Liver (tissue), 9 donors: ENCODE results near the gene PPFIA2. TPM values are rescaled to one million over a fixed set of nuclear protein-coding genes. Genes with fewer than 3 reads are reported as not detected.

ENCODE experiments used
- DNase-seq: peaks from one replicate; pipeline ENCODE4 v3.0.0-alpha.2; 2017; ENCODE audit warnings: low spot score
- H3K27ac ChIP-seq, 2 donors: one replicate each; pipeline ENCODE4 v1.7.0; 2013; ENCODE audit warnings: inconsistent platforms in 2 of 2, low read length in 2 of 2, control low read depth in 1 of 2, low read depth in 1 of 2, mild to moderate bottlenecking in 1 of 2
- H3K27me3 ChIP-seq, 4 donors: one replicate each; pipeline versions ENCODE4 v1.6.1 to v1.7.0; 2013; ENCODE audit warnings: low read length in 3 of 4, inconsistent platforms in 1 of 4, mild to moderate bottlenecking in 1 of 4, moderate library complexity in 1 of 4; ENCODE audit not compliant: control insufficient read depth in 4 of 4, insufficient read depth in 4 of 4
- H3K36me3 ChIP-seq, 4 donors: one replicate each; pipeline versions ENCODE4 v1.6.1 to v1.7.0; 2013; ENCODE audit warnings: low read length in 3 of 4, mild to moderate bottlenecking in 3 of 4, low read depth in 1 of 4, moderate library complexity in 1 of 4; ENCODE audit not compliant: control insufficient read depth in 4 of 4, insufficient read depth in 3 of 4
- H3K4me1 ChIP-seq, 4 donors: one replicate each; pipeline versions ENCODE4 v1.6.1 to v1.7.0; 2013; ENCODE audit warnings: low read length in 3 of 4, mild to moderate bottlenecking in 3 of 4, moderate library complexity in 1 of 4; ENCODE audit not compliant: control insufficient read depth in 4 of 4, insufficient read depth in 4 of 4
- H3K4me3 ChIP-seq, 3 donors: one replicate each; pipeline versions ENCODE4 v1.6.1 to v1.7.0; 2013; ENCODE audit warnings: low read length in 3 of 3, control low read depth in 1 of 3, low read depth in 1 of 3, mild to moderate bottlenecking in 1 of 3
- H3K9ac ChIP-seq, 2 donors: one replicate each; pipeline ENCODE4 v1.7.0; 2013; ENCODE audit warnings: low read length in 2 of 2, mild to moderate bottlenecking in 2 of 2, moderate library complexity in 2 of 2, control low read depth in 1 of 2, low read depth in 1 of 2
- H3K9me3 ChIP-seq, 4 donors: one replicate each; pipeline versions ENCODE4 v1.6.1 to v1.7.0; 2013; ENCODE audit warnings: low read length in 3 of 4; ENCODE audit not compliant: control insufficient read depth in 4 of 4
- ATF3 ChIP-seq: IDR thresholded peaks from 2 replicates; pipeline ENCODE4 v1.6.1; 2016; ENCODE audit warnings: antibody characterized with exemption
- CTCF ChIP-seq: fragments of 150-350 bp; IDR thresholded peaks from 2 replicates; pipeline ENCODE4 v1.5.1; 2017; ENCODE audit warnings: improper control_type of control experiment, low read depth, low read length; ENCODE audit not compliant: missing input control
- EGR1 ChIP-seq, 2 donors: IDR thresholded peaks; 2 replicates each; pipeline ENCODE4 v1.6.1; 2016 to 2018; ENCODE audit warnings: antibody characterized with exemption in 2 of 2, low read depth in 2 of 2
- FOXA1 ChIP-seq: IDR thresholded peaks from 2 replicates; pipeline ENCODE4 v1.6.1; 2016; ENCODE audit warnings: antibody characterized with exemption
- FOXA2 ChIP-seq: IDR thresholded peaks from 2 replicates; pipeline ENCODE4 v1.6.1; 2016; ENCODE audit warnings: antibody characterized with exemption
- GABPA ChIP-seq, 2 donors: IDR thresholded peaks in 1 of 2; conservative IDR thresholded peaks in 1 of 2; 2 replicates each; pipeline ENCODE4 v1.6.1; 2016; ENCODE audit warnings: antibody characterized with exemption in 2 of 2, mild to moderate bottlenecking in 1 of 2, moderate library complexity in 1 of 2
- HNF4A ChIP-seq, 2 donors: conservative IDR thresholded peaks; 2 replicates each; pipeline ENCODE4 v1.6.1; 2016; ENCODE audit warnings: antibody characterized with exemption in 2 of 2, mild to moderate bottlenecking in 2 of 2
- MAX ChIP-seq: IDR thresholded peaks from 2 replicates; pipeline ENCODE4 v1.6.1; 2016; ENCODE audit warnings: antibody characterized with exemption
- NR2F2 ChIP-seq: IDR thresholded peaks from 2 replicates; pipeline ENCODE4 v1.6.1; 2016; ENCODE audit warnings: antibody characterized with exemption
- RXRA ChIP-seq, 2 donors: IDR thresholded peaks; 2 replicates each; pipeline ENCODE4 v1.6.1; 2017 to 2018; ENCODE audit warnings: antibody characterized with exemption in 2 of 2, mild to moderate bottlenecking in 1 of 2
- SP1 ChIP-seq: IDR thresholded peaks from 2 replicates; pipeline ENCODE4 v1.6.1; 2018; ENCODE audit warnings: antibody characterized with exemption, mild to moderate bottlenecking
- TAF1 ChIP-seq: conservative IDR thresholded peaks from 2 replicates; pipeline ENCODE4 v1.6.1; 2016; ENCODE audit warnings: antibody characterized with exemption, mild to moderate bottlenecking
- YY1 ChIP-seq: IDR thresholded peaks from 2 replicates; pipeline ENCODE4 v1.6.1; 2016; ENCODE audit warnings: antibody characterized with exemption, mild to moderate bottlenecking
- WGBS: extraction: QIAGEN DNeasy Blood & Tissue Kit; methylation state at CpG from one replicate; pipeline ENCODE4 v1.1.7; 2013; 5-methylcytosine and 5-hydroxymethylcytosine counted together
- polyA plus RNA-seq, 2 donors: library from polyadenylated mRNA; stranded (reverse) in 1 of 2; unstranded in 1 of 2; fragments of 200-250 nt in 1 of 2; fragments of >200 nt in 1 of 2; fragmentation: Nextera tagmentation in 1 of 2; extraction: Ambion mirVana in 1 of 2; gene quantifications; one replicate each; pipeline versions ENCODE4 v1.2.1 to v1.2.3, GENCODE V29; 2013 to 2015
- total RNA-seq, 2 donors: library from RNA; depleted of rRNA; stranded (reverse); fragments of >200 nt; gene quantifications; one replicate each; pipeline ENCODE4 v1.2.3, GENCODE V29; 2014
- TF ChIP-seq, protein P1 (sequence below): IDR thresholded peaks from 2 replicates; pipeline ENCODE4 v1.6.1; 2016; ENCODE audit warnings: antibody characterized with exemption, mild to moderate bottlenecking
- TF ChIP-seq, protein P2 (sequence below): IDR thresholded peaks from 2 replicates; pipeline ENCODE4 v1.6.1; 2016; ENCODE audit warnings: antibody characterized with exemption
- donor health status: healthy.
- donor health status: healthy.
- donor health status: healthy.
- donor health status: healthy.
- donor health status: healthy.

PPFIA2 gene
- total and polyA plus RNA-seq, 4 donors: 0.05 to 0.50 (median 0.22) TPM; not detected in 1

GRCh38 chr12:81517296-81517695 is 241.9 kb downstream of the PPFIA2 start:
- no peak overlapping the region for H3K27ac ChIP-seq
- no peak for TF ChIP-seq TAF1
- TF ChIP-seq, protein P1, sequence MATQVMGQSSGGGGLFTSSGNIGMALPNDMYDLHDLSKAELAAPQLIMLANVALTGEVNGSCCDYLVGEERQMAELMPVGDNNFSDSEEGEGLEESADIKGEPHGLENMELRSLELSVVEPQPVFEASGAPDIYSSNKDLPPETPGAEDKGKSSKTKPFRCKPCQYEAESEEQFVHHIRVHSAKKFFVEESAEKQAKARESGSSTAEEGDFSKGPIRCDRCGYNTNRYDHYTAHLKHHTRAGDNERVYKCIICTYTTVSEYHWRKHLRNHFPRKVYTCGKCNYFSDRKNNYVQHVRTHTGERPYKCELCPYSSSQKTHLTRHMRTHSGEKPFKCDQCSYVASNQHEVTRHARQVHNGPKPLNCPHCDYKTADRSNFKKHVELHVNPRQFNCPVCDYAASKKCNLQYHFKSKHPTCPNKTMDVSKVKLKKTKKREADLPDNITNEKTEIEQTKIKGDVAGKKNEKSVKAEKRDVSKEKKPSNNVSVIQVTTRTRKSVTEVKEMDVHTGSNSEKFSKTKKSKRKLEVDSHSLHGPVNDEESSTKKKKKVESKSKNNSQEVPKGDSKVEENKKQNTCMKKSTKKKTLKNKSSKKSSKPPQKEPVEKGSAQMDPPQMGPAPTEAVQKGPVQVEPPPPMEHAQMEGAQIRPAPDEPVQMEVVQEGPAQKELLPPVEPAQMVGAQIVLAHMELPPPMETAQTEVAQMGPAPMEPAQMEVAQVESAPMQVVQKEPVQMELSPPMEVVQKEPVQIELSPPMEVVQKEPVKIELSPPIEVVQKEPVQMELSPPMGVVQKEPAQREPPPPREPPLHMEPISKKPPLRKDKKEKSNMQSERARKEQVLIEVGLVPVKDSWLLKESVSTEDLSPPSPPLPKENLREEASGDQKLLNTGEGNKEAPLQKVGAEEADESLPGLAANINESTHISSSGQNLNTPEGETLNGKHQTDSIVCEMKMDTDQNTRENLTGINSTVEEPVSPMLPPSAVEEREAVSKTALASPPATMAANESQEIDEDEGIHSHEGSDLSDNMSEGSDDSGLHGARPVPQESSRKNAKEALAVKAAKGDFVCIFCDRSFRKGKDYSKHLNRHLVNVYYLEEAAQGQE: no peak
- no peak for DNase-seq

GRCh38 chr12:81502912-81503695 is 256.0 kb downstream of the PPFIA2 start:
- TF ChIP-seq EGR1 (IDR thresholded peaks at IDR 0.05; ENCODE audit: low read depth in 2 of 2) (no peak), RXRA (IDR thresholded peaks at IDR 0.05) (no peak), NR2F2 (no peak)
- H3K27ac ChIP-seq: no peak overlapping the region
- no peak overlapping the region for H3K9ac ChIP-seq
- H3K9me3 ChIP-seq: no peaks in the 10 kb centered on the region
- no peaks in the 10 kb centered on the region for H3K36me3 ChIP-seq
- DNase-seq: no peak
- H3K4me3 ChIP-seq: no peak overlapping the region
- no peaks in the 10 kb centered on the region for H3K27me3 ChIP-seq
- peaks cover 0 to 9% (median 2%) of the 10 kb centered on the region in 4 donors for H3K4me1 ChIP-seq
- WGBS: 69% methylated on average over 3 of the region's 3 CpGs

More at GRCh38 chr12:81517296-81517695, 241.9 kb downstream of the PPFIA2 start:
- Histone ChIP-seq H3K4me1 (peaks cover 0 to 3% (median 0%) of the 10 kb centered on the region in 4 donors), H3K27me3 (no peaks in the 10 kb centered on the region), H3K9me3 (no peaks in the 10 kb centered on the region), H3K4me3 (no peak overlapping the region), H3K9ac (no peak overlapping the region), H3K36me3 (no peaks in the 10 kb centered on the region)
- 83% methylated on average over 6 of the region's 6 CpGs for WGBS

GRCh38 chr12:81500788-81501187 is 258.4 kb downstream of the PPFIA2 start:
- Histone ChIP-seq H3K36me3 (no peaks in the 10 kb centered on the region), H3K4me3 (no peak overlapping the region), H3K9me3 (no peaks in the 10 kb centered on the region), H3K27ac (no peak overlapping the region), H3K27me3 (no peaks in the 10 kb centered on the region), H3K4me1 (peaks cover 0 to 9% (median 2%) of the 10 kb centered on the region in 4 donors), H3K9ac (no peak overlapping the region)
- WGBS: 25% methylated on average over 2 of the region's 2 CpGs
- DNase-seq: no peak
- no peak for TF ChIP-seq CTCF
- no peak for TF ChIP-seq ATF3
- peak; percentile 85 to 89 for TF ChIP-seq HNF4A (conservative IDR thresholded peaks at IDR 0.05)
- TF ChIP-seq MAX: no peak
- TF ChIP-seq FOXA1: peak; percentile 38
- no peak for TF ChIP-seq TAF1
- TF ChIP-seq SP1: peak; percentile 81
- no peak for TF ChIP-seq GABPA (IDR thresholded peaks at IDR 0.05 in 1 of 2, conservative IDR thresholded peaks at IDR 0.05 in 1 of 2)
- peak; percentile 37 for TF ChIP-seq FOXA2
- TF ChIP-seq EGR1 (IDR thresholded peaks at IDR 0.05; ENCODE audit: low read depth in 2 of 2): no peak
- peak; percentile 64 to 77 for TF ChIP-seq RXRA (IDR thresholded peaks at IDR 0.05)
- no peak for TF ChIP-seq YY1
- TF ChIP-seq, protein P2, sequence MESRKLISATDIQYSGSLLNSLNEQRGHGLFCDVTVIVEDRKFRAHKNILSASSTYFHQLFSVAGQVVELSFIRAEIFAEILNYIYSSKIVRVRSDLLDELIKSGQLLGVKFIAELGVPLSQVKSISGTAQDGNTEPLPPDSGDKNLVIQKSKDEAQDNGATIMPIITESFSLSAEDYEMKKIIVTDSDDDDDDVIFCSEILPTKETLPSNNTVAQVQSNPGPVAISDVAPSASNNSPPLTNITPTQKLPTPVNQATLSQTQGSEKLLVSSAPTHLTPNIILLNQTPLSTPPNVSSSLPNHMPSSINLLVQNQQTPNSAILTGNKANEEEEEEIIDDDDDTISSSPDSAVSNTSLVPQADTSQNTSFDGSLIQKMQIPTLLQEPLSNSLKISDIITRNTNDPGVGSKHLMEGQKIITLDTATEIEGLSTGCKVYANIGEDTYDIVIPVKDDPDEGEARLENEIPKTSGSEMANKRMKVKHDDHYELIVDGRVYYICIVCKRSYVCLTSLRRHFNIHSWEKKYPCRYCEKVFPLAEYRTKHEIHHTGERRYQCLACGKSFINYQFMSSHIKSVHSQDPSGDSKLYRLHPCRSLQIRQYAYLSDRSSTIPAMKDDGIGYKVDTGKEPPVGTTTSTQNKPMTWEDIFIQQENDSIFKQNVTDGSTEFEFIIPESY: peak; percentile 20
